Measurements from ENCODE around the gene LGI2.

LGI2 gene

GRCh38 chr4:25013756-25014661 lies 16.7 kb downstream of the LGI2 start:
- no peak for DNase-seq (ENCODE audit: extremely low read depth, low read depth)
- no peak for TF ChIP-seq CTCF (IDR thresholded peaks at IDR 0.05; ENCODE audit: low read depth, low read length, missing control alignments)

GRCh38 chr4:25012655-25013054 lies 18.1 kb downstream of the LGI2 start:
- no peak overlapping the region for H3K4me3 ChIP-seq (replicated peaks; ENCODE audit: low read depth, low read length)
- DNase-seq (ENCODE audit: extremely low read depth, low read depth): no peak
- no peak for TF ChIP-seq CTCF (IDR thresholded peaks at IDR 0.05; ENCODE audit: low read depth, low read length, missing control alignments)

More at GRCh38 chr4:25013756-25014661, 16.7 kb downstream of the LGI2 start:
- no peak overlapping the region for H3K4me3 ChIP-seq (replicated peaks; ENCODE audit: low read depth, low read length)

- no peak for TF ChIP-seq CTCF (IDR thresholded peaks at IDR 0.05; ENCODE audit: low read depth, low read length, missing control alignments)
- no peak for DNase-seq (ENCODE audit: extremely low read depth, low read depth)
- no peak overlapping the region for H3K4me3 ChIP-seq (replicated peaks; ENCODE audit: low read depth, low read length)
Measured at GRCh38 chr4:25011135-25011866, 19.4 kb downstream of the LGI2 start.

- no peak for DNase-seq (ENCODE audit: extremely low read depth, low read depth)
- H3K4me3 ChIP-seq (replicated peaks; ENCODE audit: low read depth, low read length): no peak overlapping the region
- no peak for TF ChIP-seq CTCF (IDR thresholded peaks at IDR 0.05; ENCODE audit: low read depth, low read length, missing control alignments)
Measured at GRCh38 chr4:25007598-25007997, 23.1 kb downstream of the LGI2 start.

GRCh38 chr4:25002681-25003080 lies 28.1 kb downstream of the LGI2 start:
- H3K4me3 ChIP-seq (replicated peaks; ENCODE audit: low read depth, low read length): no peak overlapping the region
- TF ChIP-seq CTCF (IDR thresholded peaks at IDR 0.05; ENCODE audit: low read depth, low read length, missing control alignments): no peak
- DNase-seq (ENCODE audit: extremely low read depth, low read depth): no peak

- no peak for DNase-seq (ENCODE audit: extremely low read depth, low read depth)
- H3K4me3 ChIP-seq (replicated peaks; ENCODE audit: low read depth, low read length): no peak overlapping the region
- TF ChIP-seq CTCF (IDR thresholded peaks at IDR 0.05; ENCODE audit: low read depth, low read length, missing control alignments): no peak
Measured at GRCh38 chr4:25001509-25001908, 29.2 kb downstream of the LGI2 start.

Measured in HFF-Myc (cell line).